Measurements from ENCODE around the gene DGKK.
"Not testable (repeated sequence)": the region's sequence is repeated elsewhere in the genome, so short reads cannot be mapped to it uniquely, and the experiment has no call there.

DGKK gene

DNA sequence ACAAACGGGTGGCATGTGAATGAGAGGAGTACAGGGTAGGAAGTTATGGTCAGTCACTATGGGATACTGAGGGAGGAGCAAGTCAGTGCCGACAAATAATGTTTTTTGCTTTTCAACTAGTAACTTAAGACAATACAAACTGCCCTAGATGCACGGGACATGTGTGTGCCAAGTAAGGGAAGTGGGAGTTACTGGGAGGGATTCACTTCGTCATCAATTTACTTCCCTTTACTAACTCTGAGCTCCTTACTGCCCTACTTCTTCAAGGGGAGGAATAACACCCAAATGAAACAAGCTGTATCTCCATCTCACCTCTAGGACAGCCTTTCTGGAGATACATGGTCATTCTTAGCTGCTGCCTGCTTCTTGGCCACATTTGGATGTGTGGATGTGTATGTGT is 97.7 kb downstream of the DGKK start:
- in situ Hi-C loops (cut with MboI; ENCODE audit: low sequenced_read_pairs, unreplicated experiment): no loop called here
- no peak for DNase-seq (ENCODE audit: low spot score)

DNA sequence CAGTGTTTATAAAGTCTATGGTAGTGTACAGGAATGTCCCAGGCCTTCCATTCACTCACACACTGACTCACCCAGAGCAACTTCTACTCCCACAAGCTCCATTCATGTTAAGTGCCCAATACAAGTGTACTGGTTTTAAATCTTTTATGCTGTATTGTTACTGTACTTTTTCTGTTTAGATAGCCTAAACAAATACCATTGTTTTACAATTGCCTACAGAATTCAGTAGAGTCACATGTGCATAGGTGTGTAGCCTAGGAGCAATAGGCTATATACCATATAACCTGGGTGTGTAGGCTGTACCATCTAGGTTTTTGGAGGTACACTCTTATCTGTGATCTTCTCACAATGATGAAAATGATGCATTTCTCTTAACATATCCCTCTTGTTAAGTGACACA is 126.7 kb downstream of the DGKK start:
- DNase-seq (ENCODE audit: low spot score): no peak
- TF ChIP-seq, protein P1, sequence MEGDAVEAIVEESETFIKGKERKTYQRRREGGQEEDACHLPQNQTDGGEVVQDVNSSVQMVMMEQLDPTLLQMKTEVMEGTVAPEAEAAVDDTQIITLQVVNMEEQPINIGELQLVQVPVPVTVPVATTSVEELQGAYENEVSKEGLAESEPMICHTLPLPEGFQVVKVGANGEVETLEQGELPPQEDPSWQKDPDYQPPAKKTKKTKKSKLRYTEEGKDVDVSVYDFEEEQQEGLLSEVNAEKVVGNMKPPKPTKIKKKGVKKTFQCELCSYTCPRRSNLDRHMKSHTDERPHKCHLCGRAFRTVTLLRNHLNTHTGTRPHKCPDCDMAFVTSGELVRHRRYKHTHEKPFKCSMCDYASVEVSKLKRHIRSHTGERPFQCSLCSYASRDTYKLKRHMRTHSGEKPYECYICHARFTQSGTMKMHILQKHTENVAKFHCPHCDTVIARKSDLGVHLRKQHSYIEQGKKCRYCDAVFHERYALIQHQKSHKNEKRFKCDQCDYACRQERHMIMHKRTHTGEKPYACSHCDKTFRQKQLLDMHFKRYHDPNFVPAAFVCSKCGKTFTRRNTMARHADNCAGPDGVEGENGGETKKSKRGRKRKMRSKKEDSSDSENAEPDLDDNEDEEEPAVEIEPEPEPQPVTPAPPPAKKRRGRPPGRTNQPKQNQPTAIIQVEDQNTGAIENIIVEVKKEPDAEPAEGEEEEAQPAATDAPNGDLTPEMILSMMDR (IDR thresholded peaks at IDR 0.05; ENCODE audit: borderline replicate concordance, control extremely low read depth, extremely low read depth, insufficient read depth, missing control alignments): no peak
- in situ Hi-C loops (cut with MboI; ENCODE audit: low sequenced_read_pairs, unreplicated experiment): no loop called here

More for the DNA sequence above, 97.7 kb downstream of the DGKK start:
- TF ChIP-seq, protein P1 (IDR thresholded peaks at IDR 0.05; ENCODE audit: borderline replicate concordance, control extremely low read depth, extremely low read depth, insufficient read depth, missing control alignments): no peak

DNA sequence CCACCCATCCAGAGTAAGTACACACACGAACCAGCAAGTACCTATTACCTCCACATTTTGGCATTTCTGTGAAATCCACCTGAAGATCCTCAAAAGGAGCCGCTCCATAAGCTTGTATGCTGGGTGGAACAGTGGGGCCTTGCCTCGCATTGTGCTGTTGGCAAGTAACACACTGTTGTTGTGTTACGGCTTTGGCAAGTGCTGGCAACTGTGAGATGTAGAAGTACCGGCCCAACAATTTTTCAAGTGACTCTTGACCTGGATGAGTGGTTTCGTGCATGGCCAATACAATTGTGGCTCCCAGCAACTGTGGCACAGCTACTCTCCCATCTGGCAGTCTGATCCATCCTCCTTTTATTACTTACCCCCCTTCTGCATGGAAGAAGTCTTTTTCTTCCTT is 137.3 kb downstream of the DGKK start:
- DNase-seq (ENCODE audit: low spot score): no peak
- in situ Hi-C loops (cut with MboI; ENCODE audit: low sequenced_read_pairs, unreplicated experiment): no loop called here
- TF ChIP-seq, protein P1 (IDR thresholded peaks at IDR 0.05; ENCODE audit: borderline replicate concordance, control extremely low read depth, extremely low read depth, insufficient read depth, missing control alignments): no peak

DNA sequence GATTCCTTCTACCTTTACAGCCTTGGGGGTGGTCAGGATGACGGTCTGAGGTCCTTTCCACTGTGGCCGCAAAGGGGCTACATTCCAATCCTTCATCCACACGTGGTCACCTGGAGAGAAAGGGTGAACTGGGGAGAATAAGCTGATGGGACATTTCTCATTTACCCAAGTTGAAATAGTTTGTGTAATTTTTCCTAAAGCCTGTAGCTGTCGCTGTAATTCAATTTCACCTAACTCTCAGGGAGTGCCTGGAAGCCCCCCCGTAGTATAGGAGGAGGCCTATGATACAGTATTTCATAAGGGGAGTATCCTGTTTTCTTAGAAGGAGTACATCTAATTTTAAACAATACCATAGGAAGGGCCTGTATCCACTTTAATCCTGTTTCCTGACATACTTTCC is 138.0 kb downstream of the DGKK start:
- DNase-seq (ENCODE audit: low spot score); in situ Hi-C loops (cut with MboI; ENCODE audit: low sequenced_read_pairs, unreplicated experiment): not testable (repeated sequence)

DNA sequence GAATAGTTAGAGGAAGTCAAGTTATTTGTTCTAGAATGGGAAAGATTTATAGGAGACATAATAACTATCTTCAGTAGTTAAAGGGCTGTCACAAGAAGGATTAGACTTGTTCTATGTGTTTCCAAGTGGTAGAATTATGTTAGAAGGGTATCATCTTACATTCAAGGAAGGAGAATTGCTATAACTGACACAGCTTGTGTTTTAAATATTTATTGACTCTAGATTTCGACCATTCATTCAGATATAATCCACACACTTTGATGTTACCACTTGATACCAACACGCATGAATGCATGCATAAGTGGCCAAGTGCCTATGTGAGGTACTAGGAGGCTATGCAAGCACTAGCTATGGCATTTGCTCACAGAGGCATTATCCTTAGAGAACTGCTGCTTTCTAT is 143.4 kb downstream of the DGKK start:
- in situ Hi-C loops (cut with MboI; ENCODE audit: low sequenced_read_pairs, unreplicated experiment): no loop called here
- DNase-seq (ENCODE audit: low spot score): no peak
- TF ChIP-seq, protein P1 (IDR thresholded peaks at IDR 0.05; ENCODE audit: borderline replicate concordance, control extremely low read depth, extremely low read depth, insufficient read depth, missing control alignments): no peak

Measured in GM13976 (cell line).